Activated T-helper 1 cell treated with anti-CD3 and anti-CD28 coated beads, Interleukin-12 subunit alpha, Interleukin-12 subunit beta, Interleukin-2, Interleukin-4 antibody, amounts not matched to agents 30 ng/mL and 10 ng/mL and 1 ng/mL, durations not matched to agents 14 hours and 24 hours and 36 hours (primary cell): Measurements from ENCODE around the gene SEPTIN14. TPM values are rescaled to one million over a fixed set of nuclear protein-coding genes. Genes with fewer than 3 reads are reported as not detected.
"Not testable (repeated sequence)": the region's sequence is repeated elsewhere in the genome, so short reads cannot be mapped to it uniquely, and the experiment has no call there.

Experiments
- DNase-seq: peaks from one replicate; pipeline ENCODE4 v3.0.0; 2021; ENCODE audit warnings: low spot score
- H3K27ac Mint-ChIP-seq: one replicate; pipeline ENCODE4 v1.8.0; 2021; ENCODE audit warnings: mild to moderate bottlenecking, mixed read lengths
- H3K27me3 Mint-ChIP-seq: one replicate; pipeline ENCODE4 v1.8.0; 2022; ENCODE audit warnings: mild to moderate bottlenecking, moderate library complexity, mixed read lengths; ENCODE audit not compliant: insufficient read depth
- H3K36me3 Mint-ChIP-seq: one replicate; pipeline ENCODE4 v1.8.0; 2021; ENCODE audit warnings: low read depth, mixed read lengths
- H3K4me1 Mint-ChIP-seq: one replicate; pipeline ENCODE4 v1.8.0; 2021; ENCODE audit warnings: low read depth, mixed read lengths
- H3K4me3 Mint-ChIP-seq: one replicate; pipeline ENCODE4 v1.8.0; 2021; ENCODE audit warnings: mild to moderate bottlenecking, moderate library complexity, mixed read lengths
- H3K9me3 Mint-ChIP-seq: one replicate; pipeline ENCODE4 v1.8.0; 2021; ENCODE audit warnings: mixed read lengths
- intact Hi-C: fragments of 100-400 bp; cut with micrococcal nuclease; formaldehyde crosslinking; loops from one replicate; pipeline ENCODE4 v1.15.1; 2024
- total RNA-seq: library from RNA; stranded (reverse); gene quantifications from 2 replicates; pipeline ENCODE4 v1.2.3, GENCODE V29; 2022

The SEPTIN14 gene
- total RNA-seq, 1 donor from 2014 or later, result not detected

DNA sequence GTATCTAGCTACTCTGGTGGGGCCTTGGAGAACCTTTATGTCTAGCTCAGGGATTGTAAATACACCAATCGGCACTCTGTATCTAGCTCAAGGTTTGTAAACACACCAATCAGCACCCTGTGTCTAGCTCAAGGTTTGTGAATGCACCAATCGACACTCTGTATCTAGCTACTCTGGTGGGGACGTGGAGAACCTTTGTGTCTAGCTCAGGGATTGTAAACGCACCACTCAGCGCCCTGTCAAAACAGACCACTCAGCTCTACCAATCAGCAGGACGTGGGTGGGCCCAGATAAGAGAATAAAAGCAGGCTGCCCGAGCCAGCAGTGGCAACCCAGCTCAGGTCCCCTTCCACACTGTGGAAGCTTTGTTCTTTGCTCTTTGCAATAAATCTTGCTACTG is 6.4 kb upstream of the SEPTIN14 start:
- H3K4me1 Mint-ChIP-seq, H3K4me3 Mint-ChIP-seq, H3K27ac Mint-ChIP-seq, H3K9me3 Mint-ChIP-seq, intact Hi-C loops, H3K36me3 Mint-ChIP-seq, H3K27me3 Mint-ChIP-seq, DNase-seq: not testable (repeated sequence)

DNA sequence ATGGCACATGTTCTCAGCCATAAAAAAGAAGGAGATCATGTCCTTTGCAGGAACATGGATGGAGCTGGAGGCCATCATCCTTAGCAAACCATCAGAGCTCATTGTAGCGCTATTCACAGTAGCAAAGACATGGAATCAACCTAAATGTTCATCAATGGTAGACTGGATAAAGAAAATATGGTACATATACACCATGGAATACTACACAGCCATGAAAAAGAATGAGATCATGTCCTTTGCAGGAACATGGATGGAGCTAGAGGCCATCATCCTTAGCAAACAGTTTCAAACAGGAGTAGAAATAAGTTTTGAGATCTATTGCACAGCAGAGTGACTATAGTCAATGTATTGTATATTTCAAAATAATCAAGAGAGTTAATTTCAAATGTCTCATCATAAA is 17.4 kb downstream of the SEPTIN14 start:
- H3K4me3 Mint-ChIP-seq, H3K27ac Mint-ChIP-seq, intact Hi-C loops, H3K4me1 Mint-ChIP-seq, H3K36me3 Mint-ChIP-seq, H3K9me3 Mint-ChIP-seq, H3K27me3 Mint-ChIP-seq, DNase-seq: not testable (repeated sequence)

DNA sequence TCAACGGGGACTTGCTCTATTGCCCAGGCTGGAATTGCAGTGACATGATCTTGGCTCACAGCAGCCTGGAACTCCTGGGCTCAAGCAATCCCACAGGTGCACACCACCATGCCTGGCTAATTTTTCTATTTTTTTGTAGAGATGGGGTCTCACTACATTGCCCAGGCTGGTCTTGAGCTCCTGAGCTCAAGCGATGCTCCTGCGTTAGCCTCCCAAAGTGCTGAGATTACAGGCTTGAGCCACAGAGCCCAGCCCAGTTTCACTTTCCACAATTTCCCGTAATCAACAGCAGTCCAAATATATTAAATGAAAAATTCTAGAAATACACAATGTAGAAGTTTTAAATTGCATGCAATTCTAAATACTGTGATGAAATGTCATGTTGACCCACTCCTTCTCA is 24.0 kb downstream of the SEPTIN14 start:
- no peak overlapping the region for H3K4me3 Mint-ChIP-seq
- no peak overlapping the region for H3K27ac Mint-ChIP-seq
- H3K4me1 Mint-ChIP-seq, result no peaks in the 10 kb centered on the region
- DNase-seq, result no peak
- intact Hi-C loops, result no loop called here
- H3K27me3 Mint-ChIP-seq, result no peaks in the 10 kb centered on the region
- H3K9me3 Mint-ChIP-seq, result no peaks in the 10 kb centered on the region
- H3K36me3 Mint-ChIP-seq, result no peaks in the 10 kb centered on the region

DNA sequence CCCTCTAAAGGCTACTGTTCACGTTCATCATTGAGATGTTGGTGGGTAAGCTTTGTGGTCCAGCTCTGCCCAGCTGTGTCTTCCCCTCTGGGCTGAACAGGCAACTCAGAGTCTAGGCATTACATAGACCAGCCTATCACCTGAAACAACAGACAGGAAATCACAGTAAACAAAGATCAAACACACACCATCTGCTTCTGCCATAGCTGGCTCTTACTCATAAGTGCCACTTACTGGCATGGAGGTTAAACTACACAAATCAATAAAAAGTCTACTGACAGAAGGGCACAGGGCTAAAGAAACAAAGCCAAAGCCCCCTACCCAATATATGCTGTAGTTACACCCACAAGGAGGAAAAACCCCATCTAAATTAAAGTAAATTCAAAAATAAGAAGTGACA is 35.0 kb downstream of the SEPTIN14 start:
- peaks cover 28% of the 10 kb centered on the region for H3K9me3 Mint-ChIP-seq
- no peak overlapping the region for H3K27ac Mint-ChIP-seq
- H3K27me3 Mint-ChIP-seq, result no peaks in the 10 kb centered on the region
- H3K4me1 Mint-ChIP-seq, result no peaks in the 10 kb centered on the region
- intact Hi-C loops, result no loop called here
- no peaks in the 10 kb centered on the region for H3K36me3 Mint-ChIP-seq
- H3K4me3 Mint-ChIP-seq, result no peak overlapping the region
- no peak for DNase-seq

DNA sequence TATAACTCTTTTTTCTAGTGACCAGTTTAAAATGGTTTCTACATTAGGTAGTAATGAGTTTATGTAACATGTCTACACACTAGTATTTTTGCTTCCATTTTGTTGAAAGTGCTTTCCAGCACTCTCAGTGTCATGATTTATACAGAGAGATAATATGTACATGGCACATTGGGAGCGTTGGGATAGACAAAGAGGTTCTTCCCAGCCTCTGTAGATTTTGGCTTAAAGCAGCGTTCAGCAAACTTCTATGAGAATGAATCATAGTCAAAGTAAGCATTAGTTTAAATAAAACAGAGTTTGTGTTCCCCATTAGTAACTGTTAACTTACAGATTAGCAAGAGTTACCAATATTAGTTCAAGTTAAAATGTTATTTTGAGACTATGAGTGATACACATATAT is 43.9 kb downstream of the SEPTIN14 start:
- Mint-ChIP-seq H3K4me3 (no peak overlapping the region), H3K27me3 (no peaks in the 10 kb centered on the region), H3K27ac (no peak overlapping the region), H3K4me1 (no peaks in the 10 kb centered on the region), H3K9me3 (peaks cover 19% of the 10 kb centered on the region), H3K36me3 (no peaks in the 10 kb centered on the region)
- no peak for DNase-seq
- intact Hi-C loops, result no loop called here

DNA sequence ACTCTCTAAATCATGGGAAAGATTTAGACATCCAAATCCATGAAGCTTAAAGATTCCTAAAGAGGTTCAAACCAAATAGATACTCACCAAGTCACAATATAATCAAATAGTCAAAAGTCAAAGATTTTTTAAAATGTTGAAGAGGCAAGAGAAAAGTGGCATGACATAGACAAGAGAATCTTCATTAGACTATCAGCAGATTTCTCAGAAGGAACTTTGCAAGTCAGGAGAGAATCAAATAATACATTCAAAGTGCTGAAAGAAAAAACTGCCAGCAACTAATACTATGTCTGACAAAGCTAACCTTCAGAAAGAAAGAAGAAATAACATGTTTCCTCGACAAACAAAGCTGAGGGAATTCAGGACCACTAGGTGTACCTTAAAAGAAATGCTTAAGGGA is 65.3 kb downstream of the SEPTIN14 start:
- H3K36me3 Mint-ChIP-seq, H3K4me3 Mint-ChIP-seq, H3K4me1 Mint-ChIP-seq, intact Hi-C loops, H3K27ac Mint-ChIP-seq, H3K27me3 Mint-ChIP-seq, DNase-seq: not testable (repeated sequence)
- peaks cover 13% of the 10 kb centered on the region for H3K9me3 Mint-ChIP-seq

DNA sequence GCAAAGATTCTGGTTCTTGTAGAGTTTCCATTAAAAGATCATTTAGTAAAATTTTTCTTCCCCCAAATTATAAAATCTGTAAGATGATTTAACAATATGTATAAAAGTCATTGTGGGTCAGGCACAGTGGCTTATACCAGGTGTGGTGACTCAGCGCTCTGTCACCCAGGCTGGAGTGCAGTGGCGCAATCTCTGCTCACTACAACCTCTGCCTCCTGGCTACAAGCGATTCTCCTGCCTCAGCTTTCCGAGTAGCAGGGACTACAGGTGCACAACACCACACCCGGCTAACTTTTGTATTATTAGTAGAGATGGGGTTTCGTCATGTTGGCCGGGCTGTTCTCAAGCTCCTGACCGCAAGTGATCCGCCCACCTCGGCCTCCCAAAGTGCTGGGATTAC is 68.0 kb downstream of the SEPTIN14 start:
- peaks cover 13% of the 10 kb centered on the region for H3K9me3 Mint-ChIP-seq
- no peak for DNase-seq
- peaks cover 1% of the 10 kb centered on the region for H3K36me3 Mint-ChIP-seq
- intact Hi-C loops, result no loop called here
- H3K4me3 Mint-ChIP-seq, result no peak overlapping the region
- H3K27ac Mint-ChIP-seq, result no peak overlapping the region
- no peaks in the 10 kb centered on the region for H3K27me3 Mint-ChIP-seq
- no peaks in the 10 kb centered on the region for H3K4me1 Mint-ChIP-seq

DNA sequence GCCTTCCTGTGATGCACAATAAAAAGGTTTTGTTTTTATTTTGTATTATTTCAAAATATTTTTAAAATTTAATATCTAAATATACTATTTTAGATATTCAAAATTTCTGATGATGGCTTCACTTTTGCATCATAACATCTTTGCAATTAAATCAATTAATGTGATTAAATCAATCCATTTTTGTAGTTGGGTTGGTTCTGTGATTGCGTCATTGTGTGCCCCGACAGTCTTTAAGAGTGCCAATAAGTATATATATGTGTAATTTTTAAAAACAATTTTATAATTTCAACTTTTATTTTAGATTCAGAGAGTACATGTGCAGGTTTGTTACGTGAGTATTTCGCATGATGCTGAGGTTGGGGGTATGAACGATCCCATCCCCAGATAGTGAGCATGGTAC is 70.5 kb downstream of the SEPTIN14 start:
- Mint-ChIP-seq H3K4me3 (no peak overlapping the region), H3K36me3 (peaks cover 1% of the 10 kb centered on the region), H3K27ac (no peak overlapping the region), H3K4me1 (no peaks in the 10 kb centered on the region), H3K9me3 (peaks cover 9% of the 10 kb centered on the region), H3K27me3 (no peaks in the 10 kb centered on the region)
- intact Hi-C loops, result no loop called here
- no peak for DNase-seq

DNA sequence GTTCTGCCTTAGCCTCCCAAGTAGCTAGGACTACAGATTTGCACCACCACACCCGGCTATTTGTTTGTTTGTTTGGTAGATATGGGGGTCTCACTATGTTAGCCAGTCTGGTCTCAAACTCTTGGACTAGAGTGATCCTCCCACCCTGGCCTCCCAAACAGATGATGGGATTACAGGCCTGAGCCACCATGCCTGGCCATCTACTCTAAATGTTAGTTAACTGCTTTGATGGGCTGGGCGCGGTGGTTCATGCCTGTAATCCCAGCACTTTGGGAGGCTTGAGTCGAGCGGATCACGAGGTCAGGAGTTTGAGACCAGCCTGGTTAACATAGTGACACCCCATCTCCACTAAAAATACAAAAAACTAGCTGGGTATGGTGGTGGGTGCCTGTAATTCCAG is 74.8 kb downstream of the SEPTIN14 start:
- H3K36me3 Mint-ChIP-seq, result no peaks in the 10 kb centered on the region
- DNase-seq, result no peak
- no peak overlapping the region for H3K4me3 Mint-ChIP-seq
- H3K4me1 Mint-ChIP-seq, result no peaks in the 10 kb centered on the region
- H3K27me3 Mint-ChIP-seq, result no peaks in the 10 kb centered on the region
- intact Hi-C loops, result no loop called here
- no peaks in the 10 kb centered on the region for H3K9me3 Mint-ChIP-seq
- no peak overlapping the region for H3K27ac Mint-ChIP-seq

DNA sequence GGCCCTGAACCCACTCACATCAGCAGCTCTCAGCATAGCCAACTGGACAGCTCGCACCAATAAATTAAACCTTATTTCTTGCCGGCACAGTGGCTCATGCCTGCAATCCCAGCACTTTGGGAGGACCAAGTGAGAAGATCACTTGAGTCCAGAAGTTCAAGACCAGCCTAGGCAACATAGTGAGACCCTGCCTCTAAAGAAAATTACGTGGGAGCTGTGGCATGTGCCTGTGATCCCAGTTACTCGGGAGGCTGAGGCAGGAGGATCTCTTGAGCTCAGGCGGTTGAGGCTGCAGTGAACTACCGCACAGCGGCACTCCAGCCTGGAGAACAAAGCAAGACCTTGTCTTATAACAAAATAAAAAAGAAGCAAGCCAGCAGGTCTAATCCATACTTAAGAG is 75.7 kb downstream of the SEPTIN14 start:
- no peak for DNase-seq
- Mint-ChIP-seq H3K27me3 (no peaks in the 10 kb centered on the region), H3K27ac (no peak overlapping the region), H3K36me3 (no peaks in the 10 kb centered on the region), H3K4me1 (no peaks in the 10 kb centered on the region), H3K4me3 (no peak overlapping the region), H3K9me3 (no peaks in the 10 kb centered on the region)
- intact Hi-C loops, result no loop called here

DNA sequence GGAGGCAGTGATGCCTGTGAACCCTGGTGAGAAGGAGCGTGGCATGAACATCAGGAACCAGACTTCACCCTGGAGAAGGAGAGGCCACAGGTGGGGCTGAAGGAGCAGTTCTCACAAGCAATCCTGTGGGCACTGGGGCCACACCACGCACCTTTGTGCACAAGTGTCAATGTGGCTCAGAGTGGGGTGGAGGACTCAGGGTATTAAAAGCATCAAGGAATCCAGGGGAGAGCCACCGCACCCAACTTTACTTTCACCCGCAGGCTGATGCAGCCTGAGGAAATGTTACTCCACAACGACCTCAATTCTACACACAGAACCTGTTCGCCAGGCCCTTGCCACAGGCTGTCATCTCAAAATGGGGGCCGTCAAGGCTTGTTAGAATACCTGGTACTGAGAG is 77.1 kb downstream of the SEPTIN14 start:
- H3K27ac Mint-ChIP-seq, intact Hi-C loops, H3K4me1 Mint-ChIP-seq, DNase-seq, H3K36me3 Mint-ChIP-seq, H3K9me3 Mint-ChIP-seq, H3K4me3 Mint-ChIP-seq, H3K27me3 Mint-ChIP-seq: not testable (repeated sequence)

DNA sequence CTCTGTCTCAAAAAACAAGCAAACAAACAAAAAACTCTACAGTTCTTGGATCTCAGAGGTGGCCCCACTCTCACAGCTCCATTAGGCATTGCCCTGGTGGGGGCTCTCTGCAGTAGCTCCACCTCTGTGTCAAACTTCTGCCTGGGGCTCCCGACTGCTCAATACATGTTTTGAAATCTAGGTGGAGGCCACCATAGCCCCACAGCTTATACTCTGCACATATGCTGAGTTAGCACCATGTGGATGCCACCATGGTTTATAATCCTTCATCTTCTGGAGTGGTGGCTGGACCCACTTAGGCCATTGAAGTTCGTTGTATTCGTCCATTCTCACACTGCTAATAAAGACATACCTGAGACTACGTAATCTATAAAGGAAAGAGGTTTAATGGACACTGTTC is 78.4 kb downstream of the SEPTIN14 start:
- intact Hi-C loops, result no loop called here
- Mint-ChIP-seq H3K27ac (no peak overlapping the region), H3K9me3 (no peaks in the 10 kb centered on the region), H3K4me3 (no peak overlapping the region), H3K36me3 (no peaks in the 10 kb centered on the region), H3K27me3 (no peaks in the 10 kb centered on the region), H3K4me1 (no peaks in the 10 kb centered on the region)
- DNase-seq, result no peak

DNA sequence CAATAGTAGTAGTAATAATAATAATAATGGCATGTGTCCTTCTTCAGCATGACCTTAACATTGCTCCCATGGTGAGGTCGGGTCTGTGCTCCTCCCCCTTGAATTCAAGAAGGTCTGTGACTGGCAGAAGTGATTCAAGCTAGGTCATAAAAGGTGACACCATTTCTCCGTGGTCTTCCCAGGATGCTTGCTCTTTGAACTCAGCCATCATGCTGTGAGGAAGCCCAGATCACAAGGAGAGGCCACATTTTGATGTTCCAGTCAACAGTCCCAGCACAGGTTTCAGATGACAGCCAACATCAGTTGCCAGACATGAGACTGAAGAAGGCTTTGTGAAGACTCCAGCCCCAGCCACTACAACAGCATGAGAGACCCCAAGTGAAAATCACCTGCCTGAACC is 83.9 kb downstream of the SEPTIN14 start:
- H3K36me3 Mint-ChIP-seq, result no peaks in the 10 kb centered on the region
- H3K27me3 Mint-ChIP-seq, result no peaks in the 10 kb centered on the region
- DNase-seq, result no peak
- H3K27ac Mint-ChIP-seq, result no peak overlapping the region
- no peaks in the 10 kb centered on the region for H3K9me3 Mint-ChIP-seq
- intact Hi-C loops, result no loop called here
- H3K4me1 Mint-ChIP-seq, result no peaks in the 10 kb centered on the region
- H3K4me3 Mint-ChIP-seq, result no peak overlapping the region

DNA sequence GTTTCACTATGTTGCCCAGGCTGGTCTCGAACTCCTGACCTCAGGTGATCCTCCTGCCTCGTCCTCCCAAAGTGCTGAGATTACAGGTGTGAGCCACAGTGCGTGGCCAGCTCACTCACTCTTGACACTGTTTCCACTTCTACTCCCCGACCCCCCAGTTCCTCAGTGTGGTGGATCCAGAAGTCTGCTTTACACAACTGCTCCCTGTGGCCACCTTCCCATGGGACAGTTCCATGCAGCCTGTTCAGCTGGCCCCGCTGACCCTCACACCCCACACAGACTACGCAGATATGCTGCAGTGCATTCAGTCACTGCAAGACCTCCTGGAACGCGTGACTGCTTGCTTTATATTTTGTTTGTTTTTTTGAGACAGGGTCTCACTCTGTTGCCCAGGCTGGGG is 86.4 kb downstream of the SEPTIN14 start:
- no peaks in the 10 kb centered on the region for H3K9me3 Mint-ChIP-seq
- DNase-seq, result no peak
- intact Hi-C loops, result no loop called here
- H3K27me3 Mint-ChIP-seq, result no peaks in the 10 kb centered on the region
- H3K4me1 Mint-ChIP-seq, result no peaks in the 10 kb centered on the region
- H3K4me3 Mint-ChIP-seq, result no peak overlapping the region
- H3K27ac Mint-ChIP-seq, result no peak overlapping the region
- no peaks in the 10 kb centered on the region for H3K36me3 Mint-ChIP-seq
